H1 (cell line): ENCODE results near the gene PDE5A. TPM values are rescaled to one million over a fixed set of nuclear protein-coding genes. Genes with fewer than 3 reads are reported as not detected.

Experiments used
- CTCF ChIA-PET: fragments of 300-600 bp; sonication (Branson Sonifier 250); formaldehyde crosslinking; loops from one replicate; lab custom pipeline; 2021; ENCODE audit not compliant: partially characterized antibody; lab: Charles Lee
- POLR2A ChIA-PET: fragments of 300-600 bp; sonication (Branson Sonifier 250); formaldehyde crosslinking; loops from one replicate; lab custom pipeline; 2021; ENCODE audit warnings: inconsistent platforms; ENCODE audit not compliant: partially characterized antibody; lab: Charles Lee
- DNase-seq, 2 experiments: peaks; one replicate each; pipeline versions ENCODE4 v3.0.0 to v3.0.0-alpha.2; 2010 to 2022; ENCODE audit warnings: low spot score in 2 of 2, low read depth in 1 of 2, mixed read lengths in 1 of 2
- FAIRE-seq: peaks from 2 replicates; lab custom pipeline; 2011; peaks lifted over from hg19 to GRCh38; lab: Jason Lieb, UNC
- H2AFZ ChIP-seq: 2 replicates; pipeline ENCODE4 v1.8.1; 2012; ENCODE audit warnings: low read length, inconsistent platforms
- H2AK5ac ChIP-seq: 2 replicates; pipeline ENCODE4 v1.6.1; 2013; ENCODE audit warnings: low read depth, low read length
- H2BK120ac ChIP-seq: replicated peaks from 2 replicates; pipeline ENCODE3; 2013; ENCODE audit warnings: low read depth, low read length, inconsistent platforms
- H2BK12ac ChIP-seq: 2 replicates; pipeline ENCODE4 v1.6.1; 2013; ENCODE audit warnings: low read depth, low read length
- H2BK15ac ChIP-seq: 2 replicates; pipeline ENCODE4 v1.6.1; 2013; ENCODE audit warnings: low read length
- H2BK20ac ChIP-seq: 2 replicates; pipeline ENCODE4 v1.6.1; 2013; ENCODE audit warnings: low read length
- H2BK5ac ChIP-seq: 2 replicates; pipeline ENCODE4 v1.6.1; 2013; ENCODE audit warnings: low read depth, low read length
- H3K14ac ChIP-seq: 2 replicates; pipeline ENCODE4 v1.6.1; 2013; ENCODE audit warnings: inconsistent platforms; ENCODE audit not compliant: insufficient read length
- H3K18ac ChIP-seq: 2 replicates; pipeline ENCODE4 v1.6.1; 2013; ENCODE audit warnings: low read length; ENCODE audit errors: extremely low read depth
- H3K23ac ChIP-seq: 2 replicates; pipeline ENCODE4 v1.6.1; 2013; ENCODE audit warnings: inconsistent platforms; ENCODE audit not compliant: insufficient read length
- H3K23me2 ChIP-seq: 2 replicates; pipeline ENCODE4 v1.6.1; 2013; ENCODE audit warnings: low read depth, low read length
- H3K27ac ChIP-seq: 2 replicates; pipeline ENCODE4 v1.6.1; 2011; ENCODE audit warnings: low read depth, low read length, inconsistent platforms
- H3K27me3 ChIP-seq, 4 experiments: replicated peaks in 1 of 4; 1 replicate in 1 of 4; 2 replicates in 3 of 4; pipeline versions ENCODE4 v1.6.1 to v1.8.1; 2011 to 2013; ENCODE audit warnings: low read length in 3 of 4, mild to moderate bottlenecking in 3 of 4, inconsistent platforms in 2 of 4, mixed read lengths in 2 of 4, moderate library complexity in 1 of 4; ENCODE audit not compliant: control insufficient read depth in 3 of 4, insufficient read depth in 3 of 4; ENCODE audit errors: extremely low read depth in 1 of 4
- H3K36me3 ChIP-seq, 4 experiments: 2 replicates each; pipeline versions ENCODE4 v1.6.1 to v1.8.1; 2011 to 2013; ENCODE audit warnings: mild to moderate bottlenecking in 4 of 4, low read length in 3 of 4, moderate library complexity in 2 of 4, control low read depth in 1 of 4, inconsistent platforms in 1 of 4; ENCODE audit not compliant: insufficient read depth in 4 of 4, control insufficient read depth in 2 of 4
- H3K4ac ChIP-seq: replicated peaks from 2 replicates; pipeline ENCODE3; 2013; ENCODE audit warnings: low read length, low read depth, mixed read lengths, inconsistent platforms; ENCODE audit not compliant: insufficient read length
- H3K4me1 ChIP-seq, 4 experiments: replicated peaks in 1 of 4; 1 replicate in 1 of 4; 2 replicates in 3 of 4; pipeline versions ENCODE4 v1.6.1 to v1.8.1; 2011 to 2013; ENCODE audit warnings: low read length in 3 of 4, inconsistent platforms in 2 of 4, mixed read lengths in 1 of 4; ENCODE audit not compliant: insufficient read depth in 4 of 4, control insufficient read depth in 3 of 4
- H3K4me2 ChIP-seq, 2 experiments: 2 replicates each; pipeline versions ENCODE4 v1.6.1 to v1.8.1; 2011 to 2013; ENCODE audit warnings: low read depth in 2 of 2, low read length in 2 of 2, control low read depth in 1 of 2, inconsistent platforms in 1 of 2, mild to moderate bottlenecking in 1 of 2; ENCODE audit not compliant: insufficient read depth in 1 of 2
- H3K4me3 ChIP-seq, 4 experiments: fragments of 200-600, 300-600 bp in 1 of 4; sonication (generic), shearing (Covaris generic), sonication (Bioruptor Twin) in 1 of 4; 2 replicates each; pipeline versions ENCODE4 v1.5.1 to v1.8.1; 2011 to 2016; ENCODE audit warnings: low read length in 4 of 4, low read depth in 3 of 4, control low read depth in 2 of 4, inconsistent platforms in 2 of 4, mild to moderate bottlenecking in 2 of 4, mixed read lengths in 1 of 4, moderate library complexity in 1 of 4; ENCODE audit not compliant: insufficient read depth in 2 of 4; ENCODE audit errors: extremely low read depth in 1 of 4
- H3K56ac ChIP-seq: replicated peaks from 2 replicates; pipeline ENCODE3; 2013; ENCODE audit warnings: low read depth, mild to moderate bottlenecking, mixed read lengths, low read length, inconsistent platforms; ENCODE audit not compliant: insufficient read length
- H3K79me1 ChIP-seq: 2 replicates; pipeline ENCODE4 v1.6.1; 2013; ENCODE audit warnings: low read depth, low read length, control low read depth
- H3K79me2 ChIP-seq, 2 experiments: 2 replicates each; pipeline versions ENCODE4 v1.6.1 to v1.8.1; 2012 to 2013; ENCODE audit warnings: low read length in 2 of 2, mild to moderate bottlenecking in 2 of 2, inconsistent platforms in 1 of 2; ENCODE audit not compliant: insufficient read depth in 2 of 2, control insufficient read depth in 1 of 2
- H3K9ac ChIP-seq, 4 experiments: replicated peaks in 1 of 4; 1 replicate in 1 of 4; 2 replicates in 3 of 4; pipeline versions ENCODE4 v1.6.1 to v1.8.1; 2011 to 2013; ENCODE audit warnings: low read depth in 3 of 4, low read length in 3 of 4, control low read depth in 2 of 4, mild to moderate bottlenecking in 2 of 4, moderate library complexity in 2 of 4, inconsistent platforms in 1 of 4; ENCODE audit errors: extremely low read depth in 1 of 4
- H3K9me3 ChIP-seq, 2 experiments: 2 replicates each; pipeline versions ENCODE4 v1.6.1 to v1.8.1; 2012 to 2013; ENCODE audit warnings: mild to moderate bottlenecking in 2 of 2, moderate library complexity in 2 of 2, control low read depth in 1 of 2, inconsistent platforms in 1 of 2, low read depth in 1 of 2, low read length in 1 of 2, mixed read lengths in 1 of 2; ENCODE audit not compliant: insufficient read depth in 2 of 2
- H4K20me1 ChIP-seq, 2 experiments: replicated peaks in 1 of 2; 2 replicates each; pipeline versions ENCODE3 to v1.8.1; 2011 to 2013; ENCODE audit warnings: inconsistent platforms in 2 of 2, low read length in 2 of 2, mild to moderate bottlenecking in 1 of 2; ENCODE audit not compliant: insufficient read depth in 2 of 2, control insufficient read depth in 1 of 2
- H4K5ac ChIP-seq: 2 replicates; pipeline ENCODE4 v1.6.1; 2013; ENCODE audit warnings: low read length, low read depth, mixed read lengths, inconsistent platforms; ENCODE audit not compliant: insufficient read length
- H4K8ac ChIP-seq: 2 replicates; pipeline ENCODE4 v1.8.0; 2013; ENCODE audit warnings: mild to moderate bottlenecking, moderate library complexity, low read length, inconsistent platforms; ENCODE audit not compliant: insufficient read depth; ENCODE audit errors: extremely low read depth
- H4K91ac ChIP-seq: replicated peaks from 2 replicates; pipeline ENCODE3; 2013; ENCODE audit warnings: low read length, mixed read lengths, inconsistent platforms; ENCODE audit not compliant: insufficient read length
- ASH2L ChIP-seq: fragments of 200-600, 300-600 bp; sonication (generic); IDR thresholded peaks from one replicate; pipeline ENCODE4 v1.7.1; 2017; ENCODE audit warnings: low read length
- CHD2 ChIP-seq: IDR thresholded peaks from 2 replicates; pipeline ENCODE4 v1.6.1; 2012; ENCODE audit warnings: low read length, improper control_type of control experiment
- HDAC6 ChIP-seq: IDR thresholded peaks from one replicate; pipeline ENCODE4 v1.7.1; 2012; ENCODE audit warnings: low read depth, mild to moderate bottlenecking, inconsistent platforms, low read length, moderate library complexity
- POLR2AphosphoS5 ChIP-seq: IDR thresholded peaks from 2 replicates; pipeline ENCODE4 v1.6.1; 2011; ENCODE audit warnings: low read depth, low read length
- SP4 ChIP-seq: IDR thresholded peaks from 2 replicates; pipeline ENCODE4 v1.6.1; 2012; ENCODE audit warnings: low read length, inconsistent platforms
- TBP ChIP-seq: IDR thresholded peaks from 2 replicates; pipeline ENCODE4 v1.6.1; 2011; ENCODE audit warnings: low read depth, low read length, improper control_type of control experiment
- TCF12 ChIP-seq: IDR thresholded peaks from 2 replicates; pipeline ENCODE4 v1.6.1; 2011; ENCODE audit warnings: low read depth, mild to moderate bottlenecking, low read length
- WGBS, 2 experiments: shearing (Covaris generic) in 1 of 2; methylation state at CpG; one replicate each; pipeline versions ENCODE4 v1.1.6 to v1.1.7; 2013 to 2015; ENCODE audit warnings: low lambda C conversion rate in 2 of 2, mixed read lengths in 2 of 2, inconsistent platforms in 1 of 2, low coverage in 1 of 2, missing lambda C conversion rate in 1 of 2; ENCODE audit not compliant: insufficient replicate concordance in 2 of 2, insufficient coverage in 1 of 2, insufficient read length in 1 of 2; ENCODE audit errors: extremely low coverage in 1 of 2, missing lambda C conversion rate in 1 of 2; 5-methylcytosine and 5-hydroxymethylcytosine counted together
- polyA plus RNA-seq, 7 experiments: library from polyadenylated mRNA; depleted of rRNA in 3 of 7; stranded (reverse) in 5 of 7; unstranded in 2 of 7; fragments of >200 nt in 5 of 7; fragments of 200-250 nt in 2 of 7; gene quantifications; 1 replicate in 5 of 7; 2 replicates in 1 of 7; 4 replicates in 1 of 7; pipeline versions ENCODE4 v1.2.1 to v1.2.3, GENCODE V29; 2011 to 2013; ENCODE audit warnings: missing spikeins in 2 of 7, mixed read lengths in 2 of 7
- total RNA-seq: library from RNA; stranded (reverse); fragmentation: NEBNext Ultra II Directional; extraction: Animal tissue kit (Norgen Biotek cat#: 25700); gene quantifications from 2 replicates; pipeline ENCODE4 v1.2.1, GENCODE V29; 2021

The PDE5A gene
- total and polyA plus RNA-seq, 2 of the 8 experiments (the other 6 are each of a cell fraction or from before 2014, with no cell fraction given) = 5.6 to 32.4 TPM

DNA sequence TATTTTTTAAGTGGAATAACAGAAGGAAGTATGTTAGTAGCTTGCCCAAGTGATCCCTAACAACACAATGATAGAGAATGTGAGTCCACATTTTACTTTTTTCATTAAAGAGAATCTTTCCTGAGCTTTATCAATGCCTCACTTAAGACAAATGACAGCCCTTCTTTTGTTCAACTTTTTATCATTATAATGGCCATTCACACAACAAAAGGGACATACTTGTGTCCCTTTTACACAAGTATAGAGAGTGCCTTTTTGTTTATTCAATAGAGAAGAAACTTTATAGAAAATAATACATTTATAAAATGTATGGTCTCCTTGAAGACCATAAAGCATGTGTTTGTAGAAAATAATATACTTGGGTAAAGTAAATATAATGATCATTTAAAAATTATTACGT lies 96.3 kb downstream of the PDE5A start:
- Histone ChIP-seq H4K91ac (no peak overlapping the region), H3K23ac (no peak overlapping the region), H3K27ac (no peak overlapping the region), H2BK12ac (no peak overlapping the region), H3K4ac (no peak overlapping the region), H3K9ac (no peak overlapping the region), H2BK20ac (no peak overlapping the region), H4K20me1 (no peaks in the 10 kb centered on the region), H2AFZ (no peak overlapping the region), H2AK5ac (no peak overlapping the region), H2BK120ac (no peak overlapping the region), H3K56ac (no peak overlapping the region), H3K4me2 (no peak overlapping the region), H3K27me3 (no peaks in the 10 kb centered on the region), H3K14ac (no peak overlapping the region), H3K4me3 (no peak overlapping the region), H4K5ac (no peak overlapping the region), H3K23me2 (no peaks in the 10 kb centered on the region), H3K79me2 (no peaks in the 10 kb centered on the region), H3K36me3 (peaks cover 0 to 24% (median 10%) of the 10 kb centered on the region in 4 experiments; a peak in 4 of 8 replicates), H3K79me1 (no peaks in the 10 kb centered on the region), H2BK15ac (no peak overlapping the region), H2BK5ac (no peak overlapping the region), H3K4me1 (peaks cover 0 to 15% (median 8%) of the 10 kb centered on the region in 4 experiments; a peak in 4 of 7 replicates), H3K9me3 (peaks cover 16 to 19% of the 10 kb centered on the region in 2 experiments), H3K18ac (no peak overlapping the region), H4K8ac (no peak overlapping the region)
- ChIA-PET CTCF (interaction anchor here (1.3 to 1.6 kb wide), 2 partner anchors 9 to 40 kb away, joined by 5 to 6 read pairs; no protein-coding TSS in a partner anchor), POLR2A (no interaction called here)
- no peak for TF ChIP-seq TBP
- TF ChIP-seq ASH2L = no peak
- TF ChIP-seq TCF12 = no peak
- TF ChIP-seq HDAC6 = no peak
- TF ChIP-seq SP4 = no peak
- TF ChIP-seq CHD2 = no peak
- no peak for TF ChIP-seq POLR2AphosphoS5
- DNase-seq = no peak
- 67% methylated on average over 1 of the region's 1 CpG; no CpG with 5 or more reads in 1 of the 2 experiments for WGBS, 2 experiments
- FAIRE-seq = no peak
